B cell (primary cell): ENCODE data around the gene TMBIM6. TPM values are rescaled to one million over a fixed set of nuclear protein-coding genes. Genes with fewer than 3 reads are reported as not detected.

Source experiments
- ATAC-seq: fragments of 200-7000 bp; cut with Tn5 transposase; one replicate; pipeline ENCODE4 v1.10.0; 2021; ENCODE audit warnings: low read depth, mild to moderate bottlenecking, moderate number of reproducible peaks, moderate library complexity
- CTCF ChIA-PET: fragments of 350-600 bp; sonication (Branson Sonifier 250); formaldehyde crosslinking; loops from one replicate; lab custom pipeline; 2021; ENCODE audit warnings: antibody characterized with exemption, inconsistent platforms; lab: Charles Lee
- POLR2A ChIA-PET: fragments of 350-600 bp; sonication (Branson Sonifier 250); formaldehyde crosslinking; loops from one replicate; lab custom pipeline; 2021; ENCODE audit warnings: antibody characterized with exemption; lab: Charles Lee
- DNase-seq: peaks from one replicate; pipeline ENCODE4 v3.0.0; 2013
- H2AFZ ChIP-seq: 2 replicates; pipeline ENCODE4 v1.6.1; 2012; ENCODE audit warnings: mild to moderate bottlenecking, low read depth, low read length; ENCODE audit not compliant: insufficient read depth, poor library complexity, severe bottlenecking
- H3K27ac ChIP-seq, 2 donors: 1 replicate in 1 of 2; 2 replicates in 1 of 2; pipeline ENCODE4 v1.5.1; 2012 to 2013; ENCODE audit warnings: low read length in 2 of 2, mild to moderate bottlenecking in 2 of 2, moderate library complexity in 1 of 2
- H3K27me3 ChIP-seq, 4 experiments: fragments of 200-600 bp in 1 of 4; sonication (generic) in 1 of 4; replicated peaks in 1 of 4; 1 replicate in 2 of 4; 2 replicates in 2 of 4; pipeline versions ENCODE4 v1.6.1 to v1.7.0; 2013 to 2016; ENCODE audit warnings: low read length in 3 of 4, mild to moderate bottlenecking in 2 of 4, mixed read lengths in 1 of 4, moderate library complexity in 1 of 4; ENCODE audit not compliant: insufficient read depth in 4 of 4, control insufficient read depth in 3 of 4; ENCODE audit errors: control extremely low read depth in 1 of 4
- H3K36me3 ChIP-seq, 2 experiments: replicated peaks in 1 of 2; 1 replicate in 1 of 2; 2 replicates in 1 of 2; pipeline versions ENCODE4 v1.6.1 to v1.7.1; 2013; ENCODE audit warnings: low read length in 1 of 2; ENCODE audit not compliant: insufficient read depth in 2 of 2, control insufficient read depth in 1 of 2; ENCODE audit errors: control extremely low read depth in 1 of 2, extremely low read depth in 1 of 2
- H3K4me1 ChIP-seq, 2 donors: fragments of 200-600 bp in 1 of 2; sonication (generic) in 1 of 2; 1 replicate in 1 of 2; 2 replicates in 1 of 2; pipeline versions ENCODE4 v1.5.1 to v1.6.1; 2013 to 2017; ENCODE audit warnings: low read length in 2 of 2; ENCODE audit not compliant: control insufficient read depth in 2 of 2, insufficient read depth in 2 of 2
- H3K4me2 ChIP-seq: replicated peaks from 2 replicates; pipeline ENCODE3; 2012; ENCODE audit warnings: mild to moderate bottlenecking, low read depth, low read length; ENCODE audit not compliant: poor library complexity, severe bottlenecking
- H3K4me3 ChIP-seq, 5 experiments: fragments of 200-600 bp in 1 of 5; sonication (generic) in 1 of 5; 1 replicate in 3 of 5; 2 replicates in 2 of 5; pipeline versions ENCODE4 v1.5.1 to v1.7.0; 2011 to 2016; ENCODE audit warnings: low read length in 4 of 5, mild to moderate bottlenecking in 4 of 5, low read depth in 2 of 5, control low read depth in 1 of 5, moderate library complexity in 1 of 5; ENCODE audit not compliant: insufficient read depth in 1 of 5; ENCODE audit errors: control extremely low read depth in 1 of 5, extremely low read depth in 1 of 5
- H3K79me2 ChIP-seq: fragments of 200-600 bp; sonication (generic); one replicate; pipeline ENCODE4 v1.6.0; 2016; ENCODE audit warnings: low read length; ENCODE audit not compliant: control insufficient read depth, insufficient read depth
- H3K9ac ChIP-seq: fragments of 200-600 bp; sonication (generic); 2 replicates; pipeline ENCODE4 v1.6.1; 2017; ENCODE audit warnings: mild to moderate bottlenecking, low read length, moderate library complexity
- H3K9me3 ChIP-seq, 3 donors: one replicate each; pipeline versions ENCODE4 v1.6.1 to v1.7.1; 2013; ENCODE audit warnings: low read length in 2 of 3; ENCODE audit not compliant: control insufficient read depth in 2 of 3, insufficient read depth in 1 of 3; ENCODE audit errors: control extremely low read depth in 1 of 3
- H4K20me1 ChIP-seq: 2 replicates; pipeline ENCODE4 v1.6.0; 2012; ENCODE audit warnings: mild to moderate bottlenecking, low read length; ENCODE audit not compliant: insufficient read depth, control insufficient read depth, poor library complexity, severe bottlenecking
- H3K27ac Mint-ChIP-seq: one replicate; pipeline ENCODE4 v1.8.0; 2021; ENCODE audit warnings: mixed read lengths
- H3K27me3 Mint-ChIP-seq: one replicate; pipeline ENCODE4 v1.8.0; 2021; ENCODE audit warnings: mixed read lengths
- H3K4me1 Mint-ChIP-seq: one replicate; pipeline ENCODE4 v1.8.0; 2021; ENCODE audit warnings: mixed read lengths
- H3K4me3 Mint-ChIP-seq: one replicate; pipeline ENCODE4 v1.8.0; 2021; ENCODE audit warnings: mixed read lengths
- H3K9me3 Mint-ChIP-seq: one replicate; pipeline ENCODE4 v1.8.0; 2022; ENCODE audit warnings: mixed read lengths; ENCODE audit not compliant: insufficient read depth
- EZH2 ChIP-seq: IDR thresholded peaks from 2 replicates; pipeline ENCODE4 v1.6.1; 2012; ENCODE audit warnings: borderline replicate concordance, low read depth, mild to moderate bottlenecking, moderate library complexity, low read length; ENCODE audit not compliant: insufficient read depth, poor library complexity, severe bottlenecking
- WGBS: methylation state at CpG from one replicate; pipeline ENCODE4 v1.1.5; 2013; ENCODE audit warnings: missing lambda C conversion rate; ENCODE audit not compliant: insufficient coverage; 5-methylcytosine and 5-hydroxymethylcytosine counted together
- intact Hi-C: fragments of 100-400 bp; cut with micrococcal nuclease; formaldehyde crosslinking; loops from one replicate; pipeline ENCODE4 v1.10.0; 2022
- polyA minus RNA-seq: library from RNA; depleted of rRNA, polyadenylated mRNA; stranded (reverse); fragments of >200 nt; gene quantifications from 2 replicates; pipeline ENCODE4 v1.2.3, GENCODE V29; 2012
- polyA plus RNA-seq: library from polyadenylated mRNA; depleted of rRNA; stranded (reverse); fragments of >200 nt; gene quantifications from 2 replicates; pipeline ENCODE4 v1.2.3, GENCODE V29; 2012
- total RNA-seq, 2 donors: library from RNA; stranded (reverse); fragments of 120-200 nt in 1 of 2; gene quantifications; 1 replicate in 1 of 2; 2 replicates in 1 of 2; pipeline versions ENCODE4 v1.2.3 to v1.2.4, GENCODE V29; 2013 to 2022
- TF ChIP-seq, protein P1 (sequence below): fragments of 200-600 bp; IDR thresholded peaks from one replicate; pipeline ENCODE4 v1.8.0; 2022; ENCODE audit warnings: antibody characterized with exemption, mild to moderate bottlenecking

TMBIM6 gene
- total RNA-seq (335 and 336 TPM in 2 replicates), polyA plus RNA-seq (178 and 295 TPM in 2 replicates), polyA minus RNA-seq (171 and 228 TPM in 2 replicates)
- 318 TPM for total RNA-seq (2013)

DNA sequence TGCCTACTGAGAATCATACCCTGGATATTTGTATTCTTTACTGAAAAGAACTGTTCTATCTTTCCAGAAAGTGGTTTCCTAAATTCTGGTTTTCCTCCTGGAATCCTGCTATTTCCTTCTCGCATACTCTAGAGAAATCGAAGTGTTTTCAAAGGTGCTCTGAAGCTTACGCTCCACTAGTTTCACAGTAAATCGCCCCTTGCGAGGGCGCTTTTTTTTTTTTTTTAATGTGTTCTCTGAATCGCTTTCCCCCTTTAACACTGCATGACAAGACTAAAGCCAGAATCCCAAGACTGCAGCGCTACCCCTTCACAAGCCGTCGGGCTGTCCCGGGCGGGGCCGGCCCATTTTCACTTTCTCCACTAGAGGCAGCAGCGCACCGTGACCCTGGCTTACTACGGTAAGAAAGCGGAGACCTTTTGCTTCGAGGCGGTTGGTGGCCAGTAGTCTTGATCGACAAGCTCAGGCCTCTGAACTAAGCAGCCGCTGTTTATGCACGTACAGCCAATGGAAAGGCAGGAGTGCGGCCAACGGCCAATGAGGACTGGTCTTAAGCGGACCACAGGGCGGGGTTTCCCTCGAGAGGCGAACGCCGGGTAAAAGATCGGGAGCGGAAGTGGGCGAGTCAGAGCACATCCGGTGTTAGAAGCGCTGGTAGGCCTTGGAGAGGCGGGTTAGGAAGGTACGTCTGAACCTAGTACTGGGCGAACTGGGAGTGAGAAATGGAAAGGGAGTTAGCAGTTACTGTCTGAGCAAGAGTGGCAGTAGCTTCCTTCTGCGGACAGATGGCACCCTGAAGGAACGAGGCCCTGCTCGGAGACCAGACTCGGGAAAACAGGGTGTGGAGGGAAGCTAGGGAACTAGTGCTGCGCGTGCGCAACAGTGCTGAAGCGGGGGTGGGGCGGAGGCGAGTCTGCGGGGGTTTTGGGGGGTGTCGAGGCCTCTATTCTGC is at the start of gene TMBIM6:
Gene TMBIM6 (plus strand): TSS at position 628 of the 952 bp plus-strand sequence. CDS start 10,937 bp downstream, outside the sequence.
- Histone ChIP-seq H3K9ac (peak within 1 kb of the TSS; percentile 99), H3K4me2 (peak within 1 kb of the TSS; percentile 91), H3K9me3 (no peaks in the 10 kb centered on the region), H3K4me1 (peaks cover 30 to 34% of the 10 kb centered on the region in 2 donors), H3K36me3 (peaks cover 0 to 12% of the 10 kb centered on the region in 2 experiments), H3K27me3 (no peaks in the 10 kb centered on the region), H4K20me1 (peaks cover 49% of the 10 kb centered on the region), H3K27ac (peak within 1 kb of the TSS; percentile 97 to 99), H3K79me2 (peaks cover 48% of the 10 kb centered on the region), H2AFZ (peak within 1 kb of the TSS; percentile 79), H3K4me3 (peak within 1 kb of the TSS; percentile 66 to 97 (median 87))
- H3K4me1 Mint-ChIP-seq, result peaks cover 43% of the 10 kb centered on the region
- intact Hi-C loops, result loop anchor here (1.0 to 10.0 kb wide), 12 partner anchors 13 to 1636 kb away; partner anchors contain the start of genes BCDIN3D, DDN, FMNL3 and MCRS1
- ChIA-PET POLR2A (interaction anchor here (0.6 to 2.0 kb wide), 25 partner anchors 12 to 1589 kb away, joined by 3 to 11 read pairs (median 5); partner anchors contain the start of genes BCDIN3D, NCKAP5L, PRPF40B and SMARCD1), CTCF (interaction anchor here (0.6 to 2.5 kb wide), 45 partner anchors 8 to 712 kb away, joined by 3 to 58 read pairs (median 4); partner anchors contain the start of genes BCDIN3D, FMNL3, NCKAP5L and PRPF40B)
- peak within 1 kb of the TSS; percentile 91 for H3K4me3 Mint-ChIP-seq
- peak within 1 kb of the TSS; percentile 95 for H3K27ac Mint-ChIP-seq
- DNase-seq, result peak; percentile 99
- 5% methylated on average over 49 of the region's 50 CpGs for WGBS
- H3K9me3 Mint-ChIP-seq, result no peaks in the 10 kb centered on the region
- H3K27me3 Mint-ChIP-seq, result no peaks in the 10 kb centered on the region
- peak; percentile 93 for ATAC-seq
- TF ChIP-seq, protein P1, sequence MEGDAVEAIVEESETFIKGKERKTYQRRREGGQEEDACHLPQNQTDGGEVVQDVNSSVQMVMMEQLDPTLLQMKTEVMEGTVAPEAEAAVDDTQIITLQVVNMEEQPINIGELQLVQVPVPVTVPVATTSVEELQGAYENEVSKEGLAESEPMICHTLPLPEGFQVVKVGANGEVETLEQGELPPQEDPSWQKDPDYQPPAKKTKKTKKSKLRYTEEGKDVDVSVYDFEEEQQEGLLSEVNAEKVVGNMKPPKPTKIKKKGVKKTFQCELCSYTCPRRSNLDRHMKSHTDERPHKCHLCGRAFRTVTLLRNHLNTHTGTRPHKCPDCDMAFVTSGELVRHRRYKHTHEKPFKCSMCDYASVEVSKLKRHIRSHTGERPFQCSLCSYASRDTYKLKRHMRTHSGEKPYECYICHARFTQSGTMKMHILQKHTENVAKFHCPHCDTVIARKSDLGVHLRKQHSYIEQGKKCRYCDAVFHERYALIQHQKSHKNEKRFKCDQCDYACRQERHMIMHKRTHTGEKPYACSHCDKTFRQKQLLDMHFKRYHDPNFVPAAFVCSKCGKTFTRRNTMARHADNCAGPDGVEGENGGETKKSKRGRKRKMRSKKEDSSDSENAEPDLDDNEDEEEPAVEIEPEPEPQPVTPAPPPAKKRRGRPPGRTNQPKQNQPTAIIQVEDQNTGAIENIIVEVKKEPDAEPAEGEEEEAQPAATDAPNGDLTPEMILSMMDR, result peak; percentile 97
- TF ChIP-seq EZH2, result no peak
